Kidney (tissue), 14 donors: ENCODE measurements around the gene ARHGEF38. TPM values are rescaled to one million over a fixed set of nuclear protein-coding genes. Genes with fewer than 3 reads are reported as not detected.
"Not testable (repeated sequence)": the region's sequence is repeated elsewhere in the genome, so short reads cannot be mapped to it uniquely, and the experiment has no call there.

Experiments
- DNase-seq, 5 donors: peaks; one replicate each; pipeline ENCODE4 v3.0.0-alpha.2; 2013 to 2020
- FAIRE-seq: peaks from 2 replicates; lab custom pipeline; 2012; peaks lifted over from hg19 to GRCh38; lab: Jason Lieb, UNC
- H3K27ac ChIP-seq, 2 donors: one replicate each; pipeline ENCODE4 v1.7.0; 2013; ENCODE audit warnings: low read depth in 2 of 2, low read length in 2 of 2, inconsistent platforms in 1 of 2
- H3K27me3 ChIP-seq: one replicate; pipeline ENCODE4 v1.7.1; 2013; ENCODE audit warnings: low read length, inconsistent platforms; ENCODE audit not compliant: control insufficient read depth, insufficient read depth
- H3K36me3 ChIP-seq, 3 donors: one replicate each; pipeline versions ENCODE4 v1.7.0 to v1.7.1; 2013; ENCODE audit warnings: low read length in 3 of 3, control low read depth in 1 of 3, inconsistent platforms in 1 of 3; ENCODE audit not compliant: insufficient read depth in 3 of 3, control insufficient read depth in 2 of 3
- H3K4me1 ChIP-seq, 3 donors: one replicate each; pipeline versions ENCODE4 v1.7.0 to v1.7.1; 2013; ENCODE audit warnings: low read length in 3 of 3, inconsistent platforms in 1 of 3, low read depth in 1 of 3; ENCODE audit not compliant: control insufficient read depth in 2 of 3, insufficient read depth in 2 of 3
- H3K4me3 ChIP-seq, 3 donors: one replicate each; pipeline versions ENCODE4 v1.7.0 to v1.8.1; 2013; ENCODE audit warnings: low read length in 3 of 3, control low read depth in 1 of 3, inconsistent platforms in 1 of 3
- H3K9ac ChIP-seq, 3 donors: one replicate each; pipeline versions ENCODE4 v1.7.0 to v1.7.1; 2013; ENCODE audit warnings: low read length in 3 of 3, control low read depth in 1 of 3, inconsistent platforms in 1 of 3
- H3K9me3 ChIP-seq, 3 donors: one replicate each; pipeline versions ENCODE4 v1.7.0 to v1.7.1; 2013; ENCODE audit warnings: low read length in 3 of 3, control low read depth in 1 of 3, inconsistent platforms in 1 of 3; ENCODE audit not compliant: control insufficient read depth in 2 of 3, insufficient read depth in 1 of 3
- CTCF ChIP-seq: IDR thresholded peaks from 3 replicates; pipeline ENCODE4 v1.5.1; 2012; ENCODE audit warnings: mild to moderate bottlenecking, moderate library complexity, borderline replicate concordance; ENCODE audit not compliant: insufficient read depth; ENCODE audit errors: extremely low read depth
- intact Hi-C: fragments of 100-400 bp; cut with DNase I; formaldehyde crosslinking; loops from one replicate; pipeline ENCODE4 v1.11.1; 2022
- polyA plus RNA-seq: library from polyadenylated mRNA; stranded (reverse); fragments of 350-450 nt; fragmentation: Illumina TruSeq; extraction: RNeasy Lipid Tissue Mini Kit (QIAGEN cat#74804); gene quantifications from one replicate; pipeline ENCODE4 v1.2.3, GENCODE V29; 2014; ENCODE audit warnings: low read depth, low replicate concordance; ENCODE audit not compliant: insufficient read depth
- total RNA-seq: library from RNA; stranded (reverse); fragmentation: NEBNext Ultra II Directional; extraction: Animal tissue kit (Norgen Biotek cat#: 25700); gene quantifications from one replicate; pipeline ENCODE4 v1.2.1, GENCODE V29; 2021
- donor health status: control.
- donor health status: control.
- donor health status: control.
- donor health status: control.
- donor health status: control.
- donor health status: DM: yes; HTN: yes; CAD: no.
- donor health status: Normal renal cell carcinoma (clear cell type).

Gene ARHGEF38
- total and polyA plus RNA-seq, 2 donors from 2014 or later: 1.5 to 41.1 TPM

- no peak overlapping the region for H3K4me3 ChIP-seq
Measured at GRCh38 chr4:105603158-105603557, 50.7 kb downstream of the ARHGEF38 start.

DNA sequence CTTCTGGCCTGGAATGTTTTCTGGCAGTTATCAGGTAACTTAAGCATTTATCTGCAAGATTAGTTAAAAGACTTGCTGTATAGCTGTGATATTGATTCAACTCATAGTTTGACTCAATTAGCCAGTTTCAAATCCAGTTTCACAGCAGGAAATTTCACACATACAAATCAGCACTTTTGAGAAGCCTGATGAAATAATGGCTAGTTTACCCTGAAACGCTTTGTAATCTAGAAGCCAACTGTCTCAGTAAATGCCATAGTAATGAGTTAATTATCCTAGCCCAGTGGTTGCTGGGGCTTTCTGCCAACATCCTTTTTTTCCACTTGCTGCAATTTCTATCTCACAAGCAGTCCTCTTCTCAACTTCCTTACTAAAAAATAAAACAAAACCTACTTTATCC is 53.1 kb downstream of the ARHGEF38 start:
- no peak overlapping the region for H3K4me3 ChIP-seq
- intact Hi-C loops: no loop called here
- H3K36me3 ChIP-seq: no peaks in the 10 kb centered on the region
- no peaks in the 10 kb centered on the region for H3K9me3 ChIP-seq
- FAIRE-seq (no peak), DNase-seq (no peak)
- no peak overlapping the region for H3K27ac ChIP-seq
- H3K27me3 ChIP-seq: no peaks in the 10 kb centered on the region
- no peaks in the 10 kb centered on the region for H3K4me1 ChIP-seq
- no peak overlapping the region for H3K9ac ChIP-seq
- TF ChIP-seq CTCF: no peak

More at GRCh38 chr4:105603158-105603557, 50.7 kb downstream of the ARHGEF38 start:
- FAIRE-seq: no peak
- no peak for TF ChIP-seq CTCF
- no peak overlapping the region for H3K27ac ChIP-seq
- DNase-seq: no peak
- no peaks in the 10 kb centered on the region for H3K9me3 ChIP-seq
- H3K4me1 ChIP-seq: peaks cover 0 to 8% (median 0%) of the 10 kb centered on the region in 3 donors
- no peaks in the 10 kb centered on the region for H3K36me3 ChIP-seq
- intact Hi-C loops: no loop called here
- H3K27me3 ChIP-seq: no peaks in the 10 kb centered on the region
- no peak overlapping the region for H3K9ac ChIP-seq

DNA sequence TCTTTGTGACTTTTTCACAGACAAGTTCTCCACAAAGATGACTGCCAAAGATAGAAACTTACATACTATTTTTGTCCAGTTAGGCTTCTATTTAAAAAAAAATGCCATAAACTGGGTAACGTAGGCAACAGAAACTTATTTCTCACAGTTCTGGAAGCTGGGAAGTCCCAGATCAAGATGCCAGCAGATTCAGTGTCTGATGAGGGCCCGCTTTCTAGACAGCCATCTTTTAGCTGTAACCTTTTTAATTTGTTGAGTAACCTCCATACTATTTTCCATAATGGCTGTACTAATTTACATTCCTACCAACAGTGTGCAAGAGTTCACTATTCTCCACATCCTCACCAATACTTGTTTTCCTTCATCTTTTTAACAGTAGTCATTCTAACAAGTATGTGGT is 55.5 kb downstream of the ARHGEF38 start:
- Histone ChIP-seq H3K4me3 (no peak overlapping the region), H3K27me3 (no peaks in the 10 kb centered on the region), H3K36me3 (no peaks in the 10 kb centered on the region), H3K9ac (no peak overlapping the region), H3K9me3 (no peaks in the 10 kb centered on the region), H3K27ac (no peak overlapping the region), H3K4me1 (no peaks in the 10 kb centered on the region)
- DNase-seq (no peak), FAIRE-seq (no peak)
- TF ChIP-seq CTCF: no peak
- intact Hi-C loops: no loop called here

GRCh38 chr4:105609819-105610218 is 57.4 kb downstream of the ARHGEF38 start:
- FAIRE-seq, H3K9me3 ChIP-seq: not testable (repeated sequence)

More at GRCh38 chr4:105609819-105610218, 57.4 kb downstream of the ARHGEF38 start:
- H3K27me3 ChIP-seq, H3K9ac ChIP-seq, DNase-seq, H3K4me3 ChIP-seq, H3K36me3 ChIP-seq, H3K4me1 ChIP-seq, H3K27ac ChIP-seq, intact Hi-C loops: not testable (repeated sequence)
